Stimulated activated CD8-positive, alpha-beta memory T cell treated with anti-CD3 and anti-CD28 coated beads, Interleukin-2, amount 100 ng/mL, for 48 hours (primary cell): ENCODE data around the gene RABGAP1.

Experiments used
- DNase-seq, 2 donors: peaks; one replicate each; pipeline ENCODE4 v3.0.0-alpha.2; 2020; ENCODE audit warnings: low read depth in 2 of 2

The RABGAP1 gene

DNA sequence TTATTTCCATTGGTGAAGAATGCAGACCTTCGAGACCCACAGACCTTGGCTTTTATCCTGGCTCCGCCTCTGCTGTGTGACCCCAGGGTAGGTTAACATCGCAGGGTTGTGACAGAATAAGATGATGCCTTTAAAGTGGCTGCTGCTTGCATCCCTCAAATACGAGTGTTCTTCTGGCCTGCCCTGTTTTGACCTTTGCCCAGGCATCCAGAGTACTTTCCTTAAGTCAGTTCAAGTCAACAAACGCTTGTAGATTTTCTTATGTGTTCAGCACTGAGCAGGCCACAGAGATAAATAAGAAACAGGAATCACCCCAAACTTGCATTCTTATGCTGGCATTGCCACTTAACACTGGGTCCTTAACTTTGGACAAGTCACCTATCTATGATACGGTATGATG lies 142.9 kb downstream of the RABGAP1 start:
- DNase-seq = no peak

DNA sequence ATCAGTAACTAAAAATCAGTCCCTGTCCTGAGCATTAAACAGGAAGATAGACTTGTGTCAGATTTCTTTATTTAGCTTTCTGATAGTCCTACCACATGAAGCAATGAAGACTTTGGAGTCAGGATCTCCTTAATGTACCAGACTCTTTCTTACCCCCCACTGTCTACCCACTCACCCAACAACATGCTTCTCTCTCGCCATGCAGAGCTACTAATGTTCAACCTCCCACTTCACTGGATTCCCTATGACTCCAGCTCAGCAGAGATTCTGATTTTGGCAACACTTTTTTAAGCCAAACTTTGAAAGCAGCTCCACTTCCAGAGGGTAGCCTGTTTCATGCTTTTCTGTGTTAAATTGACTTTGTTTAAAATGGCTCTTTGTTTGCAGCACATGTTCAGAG lies 143.4 kb downstream of the RABGAP1 start:
- DNase-seq = no peak

DNA sequence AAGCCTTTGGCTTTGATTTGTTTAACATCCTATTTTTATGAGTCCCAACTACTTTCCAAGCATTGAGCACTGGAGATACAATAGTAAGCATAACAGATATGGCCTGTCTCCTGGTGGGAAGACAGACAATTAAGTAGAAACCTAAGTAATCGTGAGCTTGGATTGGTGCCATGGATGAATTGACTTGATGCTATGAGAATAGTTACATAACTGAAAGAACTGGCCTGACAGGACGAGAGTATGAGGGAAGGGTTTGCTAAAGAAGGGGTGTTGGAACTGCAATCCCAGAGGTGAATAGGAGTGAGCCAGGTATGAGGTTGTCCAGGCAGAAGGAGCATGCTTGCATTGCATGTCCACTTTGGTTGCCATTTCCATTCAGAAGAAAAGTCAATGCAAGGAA lies 145.1 kb downstream of the RABGAP1 start:
- no peak for DNase-seq

DNA sequence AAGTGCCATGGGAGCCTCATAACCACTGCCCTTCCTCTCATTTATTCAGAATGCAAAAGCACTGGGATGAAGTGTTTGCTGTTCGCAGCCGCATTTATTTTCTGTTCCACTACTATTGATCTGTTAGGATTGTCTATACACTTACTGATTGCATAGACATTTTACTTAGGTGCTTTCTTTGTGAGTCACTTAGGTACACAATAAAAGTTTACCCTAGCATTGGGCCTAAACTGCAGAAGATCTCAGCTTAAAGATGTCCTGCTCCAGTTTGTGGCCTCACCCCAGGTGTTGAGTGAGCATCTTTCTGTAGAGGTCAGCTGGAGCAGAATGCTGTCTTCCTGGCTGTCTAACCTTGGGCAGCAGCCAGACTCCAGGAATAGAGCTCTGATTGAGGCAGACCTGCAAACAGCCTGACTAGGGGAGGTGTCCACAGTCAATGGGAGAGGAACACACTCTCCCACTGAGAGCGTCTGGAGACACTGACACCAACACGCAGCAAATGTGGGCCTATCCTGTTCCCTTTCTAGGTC lies 146.6 kb downstream of the RABGAP1 start:
- no peak for DNase-seq

DNA sequence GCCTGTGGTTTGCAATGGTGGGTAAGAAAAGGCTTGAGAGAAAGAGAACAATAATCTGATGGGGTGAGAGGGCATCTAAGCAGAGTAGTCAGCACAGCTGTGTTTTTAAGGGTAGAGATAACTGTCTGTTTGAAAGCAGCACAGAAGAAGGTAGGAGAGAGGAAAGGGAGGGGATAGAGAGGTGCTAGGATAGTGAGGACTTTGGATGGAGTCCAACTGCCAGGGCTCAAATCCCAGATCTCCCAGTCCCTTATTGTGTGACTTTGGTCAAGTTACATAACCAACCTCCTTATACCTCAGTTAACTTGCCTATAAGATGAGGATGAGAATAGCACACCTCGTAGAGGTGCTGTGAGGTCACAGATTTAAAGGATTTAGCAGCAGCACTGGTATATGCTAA lies 148.2 kb downstream of the RABGAP1 start:
- DNase-seq = no peak

DNA sequence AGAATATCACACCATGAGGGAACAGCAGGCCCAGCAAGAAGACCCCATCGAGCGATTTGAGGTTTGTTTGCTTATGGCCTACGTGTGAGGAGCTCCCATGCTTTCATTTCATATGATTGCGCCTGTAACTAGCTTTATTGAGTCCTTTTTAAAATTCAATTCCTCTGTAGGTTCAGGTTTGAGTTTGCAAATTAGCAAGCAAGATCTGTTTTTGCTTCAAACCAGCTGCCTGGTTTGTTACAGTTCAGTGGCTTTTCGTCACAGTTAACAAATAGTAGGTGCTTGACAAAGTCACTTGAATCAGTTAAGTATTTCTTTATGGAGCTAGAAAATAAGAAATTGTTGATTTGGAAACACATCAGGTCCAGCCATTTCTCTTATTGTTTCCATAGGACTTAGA lies 149.0 kb downstream of the RABGAP1 start:
- DNase-seq = no peak

DNA sequence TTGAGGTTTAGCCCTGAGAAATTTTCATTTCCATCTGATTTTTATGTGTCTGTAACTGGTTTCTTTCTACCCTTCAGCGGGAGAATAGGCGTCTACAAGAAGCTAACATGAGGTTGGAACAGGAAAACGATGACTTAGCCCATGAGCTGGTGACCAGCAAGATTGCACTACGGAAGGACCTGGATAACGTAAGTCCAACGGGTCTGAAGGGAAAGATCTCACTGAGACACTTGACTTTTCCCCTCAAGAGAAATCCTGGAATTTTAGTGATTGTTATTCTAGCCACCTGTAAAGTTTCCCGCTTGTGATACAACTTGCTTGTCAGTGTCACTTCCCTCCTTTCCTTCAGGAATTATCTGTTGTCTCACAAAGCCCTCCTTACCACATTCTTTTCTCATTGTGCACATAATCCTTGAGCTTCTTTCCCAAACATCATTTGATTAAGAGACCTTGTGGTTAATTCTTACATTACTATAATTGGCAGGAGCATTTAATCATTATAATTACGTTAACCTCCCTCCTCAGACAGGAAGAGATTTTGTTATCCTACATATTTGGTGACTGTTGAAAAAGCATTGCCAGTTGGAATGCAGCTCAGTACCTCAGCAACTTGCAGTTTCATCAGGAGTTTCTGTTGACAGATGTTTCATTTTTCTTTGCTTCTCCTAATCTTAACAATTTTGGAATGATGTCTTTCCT lies 149.5 kb downstream of the RABGAP1 start:
- DNase-seq = no peak

DNA sequence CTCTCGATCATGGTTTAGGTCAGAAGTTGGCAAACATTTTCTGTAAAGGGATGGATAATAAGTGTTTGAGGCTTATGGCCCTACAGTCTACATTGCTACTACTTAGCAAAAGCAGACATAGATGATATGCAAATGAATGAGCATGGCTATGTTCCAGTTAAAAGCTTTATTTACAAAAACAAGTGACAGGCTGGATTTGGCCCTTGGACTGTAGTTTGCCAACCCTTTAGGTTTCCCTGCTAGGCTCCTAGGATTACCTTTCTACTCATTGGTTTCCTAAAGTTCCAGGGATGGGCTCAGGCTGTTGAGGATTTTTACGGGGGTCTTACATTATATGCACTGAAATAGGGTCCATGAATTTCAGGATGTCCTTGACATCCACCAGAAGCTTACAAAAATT lies 150.1 kb downstream of the RABGAP1 start:
- no peak for DNase-seq

DNA sequence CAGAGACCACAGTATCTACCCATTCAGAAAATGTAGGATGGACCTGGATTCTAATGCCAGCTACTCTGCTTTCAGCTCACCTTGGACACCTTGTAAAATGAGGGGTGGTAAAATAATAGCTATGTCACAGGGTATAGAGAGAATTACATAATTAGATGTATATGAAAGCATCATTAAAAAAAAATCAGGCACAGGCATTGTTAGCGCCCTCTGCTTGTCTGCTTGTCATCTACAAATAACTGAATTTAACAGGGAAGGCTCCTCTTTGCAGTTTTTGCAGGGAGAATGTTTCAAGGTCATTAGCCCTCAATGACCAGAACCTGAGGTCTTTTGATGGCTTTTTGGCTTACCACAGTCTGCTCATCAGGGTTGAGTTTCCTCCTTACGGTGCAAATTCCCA lies 150.6 kb downstream of the RABGAP1 start:
- DNase-seq = no peak

DNA sequence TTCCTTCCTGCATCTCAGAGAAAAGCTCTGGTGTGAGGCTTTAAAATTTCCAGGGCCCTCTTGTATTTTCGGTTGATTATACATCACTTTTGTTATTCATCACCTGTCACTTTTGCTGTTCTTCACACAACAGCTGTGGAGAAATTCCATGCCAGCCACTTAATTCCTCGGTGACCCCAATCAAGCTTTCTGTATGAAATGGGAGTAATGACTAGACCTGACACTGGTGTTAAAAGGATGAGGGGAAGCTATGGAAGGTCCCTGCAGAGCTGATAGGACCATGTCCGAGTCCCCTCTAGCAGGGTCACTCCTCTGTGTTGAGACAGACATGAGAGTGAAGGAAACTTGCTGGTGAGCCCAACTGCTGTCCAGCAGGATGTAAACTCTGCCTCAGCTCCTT lies 152.3 kb downstream of the RABGAP1 start:
- no peak for DNase-seq

DNA sequence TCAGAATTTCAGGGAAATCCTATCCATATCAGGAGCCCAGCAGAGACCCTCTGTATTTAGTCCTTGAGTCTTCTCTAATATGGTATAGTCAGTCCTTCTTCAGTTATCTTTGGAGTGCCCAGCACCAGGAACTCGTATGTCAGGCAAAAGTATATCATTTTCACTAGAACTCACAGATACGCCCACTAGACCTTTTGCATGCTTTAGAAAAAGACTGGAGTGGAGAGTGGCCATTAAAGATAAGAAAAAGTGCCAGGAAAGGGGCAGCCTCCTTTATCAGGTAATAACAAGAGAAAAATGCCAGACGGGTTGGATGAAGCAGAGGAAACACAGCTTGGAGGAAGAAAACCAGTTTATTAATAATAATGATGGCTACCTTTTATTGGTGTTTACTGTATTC lies 156.2 kb downstream of the RABGAP1 start:
- no peak for DNase-seq

DNA sequence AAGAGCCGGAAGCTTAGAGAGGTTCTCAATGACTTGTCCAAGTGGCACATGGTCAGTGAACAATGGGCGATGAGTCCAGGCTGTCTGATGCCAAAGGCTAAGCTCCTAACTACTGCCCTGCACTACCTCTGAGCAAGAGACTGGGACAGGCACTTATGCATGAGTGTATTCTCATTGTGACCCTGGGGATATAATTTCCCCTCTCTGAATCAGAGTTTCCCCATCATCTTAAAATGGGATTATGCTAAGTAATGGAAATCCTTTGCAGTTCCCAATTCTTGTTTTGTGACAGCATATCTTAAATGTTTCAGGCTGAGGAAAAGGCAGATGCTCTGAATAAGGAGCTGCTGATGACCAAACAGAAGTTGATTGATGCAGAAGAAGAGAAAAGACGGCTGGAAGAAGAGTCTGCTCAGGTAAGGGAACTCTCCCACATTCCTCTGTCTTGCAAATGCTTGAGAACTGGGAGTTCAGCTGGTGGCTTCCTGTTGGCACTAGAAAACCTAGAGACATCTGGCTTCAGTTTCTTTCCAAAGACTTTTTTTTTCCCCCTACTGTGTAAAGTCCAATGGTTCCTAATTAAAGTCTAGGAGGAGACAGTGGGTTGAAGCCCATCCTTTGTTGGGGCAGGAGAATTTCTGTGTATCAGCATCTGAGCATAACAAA lies 156.7 kb downstream of the RABGAP1 start:
- no peak for DNase-seq

DNA sequence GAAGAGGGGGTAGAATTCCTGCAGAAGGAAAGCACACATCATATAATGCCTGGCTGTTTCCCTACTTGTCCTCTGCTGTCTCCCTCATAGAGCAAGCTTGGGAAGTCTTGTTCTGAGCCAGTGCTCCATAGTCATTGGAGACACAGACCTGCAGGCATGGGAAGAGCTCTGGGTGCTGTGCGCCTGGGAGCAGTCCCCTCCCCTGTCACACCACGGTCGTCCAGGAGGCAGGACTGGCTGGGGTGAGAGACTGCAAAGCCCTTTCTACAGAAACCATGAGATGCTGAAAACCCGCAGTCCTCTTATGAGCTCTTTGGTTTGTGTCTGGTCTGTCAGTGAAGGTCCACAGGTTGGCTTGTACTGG lies 157.3 kb downstream of the RABGAP1 start:
- no peak for DNase-seq

DNA sequence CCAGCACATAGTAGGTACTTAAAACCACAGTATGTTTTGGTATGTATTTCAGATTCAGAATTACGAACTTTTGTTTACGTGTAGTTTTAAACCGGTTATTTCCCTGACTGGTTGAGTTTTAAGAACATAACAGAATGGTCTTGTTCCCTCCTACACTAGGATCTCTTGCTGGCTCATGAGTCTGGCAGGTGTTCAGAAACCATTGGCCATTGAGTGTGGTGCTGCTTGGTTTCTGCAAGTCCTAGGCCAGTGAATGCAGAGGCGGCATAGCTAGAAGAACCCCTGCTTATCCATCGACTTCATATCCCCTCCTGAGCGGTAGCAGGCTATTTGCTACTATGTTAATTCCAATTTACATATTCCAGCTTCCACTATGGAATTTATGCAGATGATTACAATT lies 158.2 kb downstream of the RABGAP1 start:
- no peak for DNase-seq

DNA sequence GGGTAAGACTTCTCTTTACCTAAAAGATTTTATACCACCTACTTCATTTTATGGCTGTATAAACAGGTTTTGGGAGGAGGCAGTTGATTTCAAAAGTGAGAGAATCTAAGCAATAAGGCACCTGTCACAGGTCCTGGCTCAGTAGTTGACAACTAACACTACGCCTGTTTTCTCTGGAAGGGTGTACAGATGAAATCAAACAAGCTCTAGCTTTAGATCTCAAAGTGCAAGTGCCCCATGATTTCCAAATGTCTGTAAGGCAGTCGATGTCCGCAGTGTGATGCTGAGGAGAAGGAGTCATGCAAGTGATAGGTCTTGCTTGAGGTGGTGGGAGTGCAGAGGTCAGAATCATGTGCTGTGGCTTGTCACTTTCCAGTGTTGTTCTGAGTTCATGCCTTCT lies 158.7 kb downstream of the RABGAP1 start:
- DNase-seq = no peak

DNA sequence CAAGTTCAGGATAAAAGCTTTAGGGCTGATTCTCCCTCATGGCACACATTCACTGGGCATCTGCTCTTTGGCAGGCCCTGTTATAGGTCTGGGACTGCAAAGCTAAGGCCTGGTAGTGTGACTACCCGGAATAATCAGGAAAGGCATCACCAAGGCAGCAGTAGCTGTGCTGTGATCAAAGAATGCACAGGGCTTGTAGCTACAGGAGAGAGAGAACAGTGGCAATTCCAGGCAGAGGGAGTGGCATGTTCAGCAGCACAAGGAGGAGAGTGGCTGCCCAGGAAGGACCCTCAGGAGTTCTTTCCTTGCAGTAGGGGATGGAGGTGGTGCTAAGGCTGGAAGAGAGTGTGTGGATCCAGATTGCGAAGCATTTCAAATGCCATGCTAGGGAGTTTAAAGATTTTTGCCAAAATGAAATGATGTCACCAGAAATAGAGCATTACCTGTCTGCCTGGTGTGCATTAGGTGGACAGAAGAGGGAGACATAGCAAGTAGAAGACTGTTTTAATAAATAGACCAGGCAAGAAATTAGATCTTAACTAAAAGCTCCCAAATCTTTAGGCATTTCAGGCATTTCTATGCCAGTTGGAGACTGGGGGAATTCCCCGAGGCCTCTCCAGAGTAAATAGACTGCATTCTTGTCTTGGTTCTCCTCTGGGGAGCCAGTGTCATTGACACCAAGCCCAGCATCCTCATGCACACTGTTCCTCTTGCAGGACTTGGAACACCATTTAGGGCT lies 161.7 kb downstream of the RABGAP1 start:
- no peak for DNase-seq

DNA sequence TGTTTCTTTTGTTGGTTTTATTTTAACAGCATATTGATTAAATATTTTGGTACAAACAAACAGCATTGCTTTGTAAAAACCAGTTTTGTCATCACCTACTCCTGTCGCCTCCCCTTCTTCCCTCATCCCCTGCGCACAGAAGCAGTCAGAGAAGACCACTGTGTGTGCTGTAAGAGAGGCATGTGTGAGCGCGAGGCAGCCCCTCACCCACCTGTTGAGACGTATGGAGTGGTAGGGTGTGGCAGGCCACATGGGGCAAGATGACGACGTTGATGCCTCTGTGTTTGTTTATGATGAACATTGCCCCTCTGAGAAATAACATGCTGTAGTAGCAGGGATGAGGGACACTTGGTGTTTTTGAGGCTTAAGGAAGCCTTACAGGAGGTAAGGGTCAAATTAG lies 164.0 kb downstream of the RABGAP1 start:
- DNase-seq = no peak

DNA sequence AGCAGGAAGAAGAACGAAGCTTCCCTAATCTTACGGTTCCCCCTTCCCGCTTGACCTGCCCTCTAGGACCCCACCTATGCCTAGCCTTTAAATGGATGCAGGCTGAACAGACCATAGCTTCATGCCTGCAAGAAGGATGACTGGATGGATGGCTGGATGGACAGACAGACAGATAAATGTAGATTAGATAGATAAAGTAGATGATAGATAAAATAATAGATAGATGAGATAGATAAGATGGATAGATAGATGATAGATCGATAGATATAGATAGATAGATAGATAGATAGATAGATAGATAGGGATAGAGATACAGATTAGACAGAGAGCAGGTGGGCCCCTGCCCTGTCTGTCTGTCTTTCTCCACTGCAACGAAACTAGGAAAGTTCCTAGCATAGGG lies 164.7 kb downstream of the RABGAP1 start:
- DNase-seq = no peak

DNA sequence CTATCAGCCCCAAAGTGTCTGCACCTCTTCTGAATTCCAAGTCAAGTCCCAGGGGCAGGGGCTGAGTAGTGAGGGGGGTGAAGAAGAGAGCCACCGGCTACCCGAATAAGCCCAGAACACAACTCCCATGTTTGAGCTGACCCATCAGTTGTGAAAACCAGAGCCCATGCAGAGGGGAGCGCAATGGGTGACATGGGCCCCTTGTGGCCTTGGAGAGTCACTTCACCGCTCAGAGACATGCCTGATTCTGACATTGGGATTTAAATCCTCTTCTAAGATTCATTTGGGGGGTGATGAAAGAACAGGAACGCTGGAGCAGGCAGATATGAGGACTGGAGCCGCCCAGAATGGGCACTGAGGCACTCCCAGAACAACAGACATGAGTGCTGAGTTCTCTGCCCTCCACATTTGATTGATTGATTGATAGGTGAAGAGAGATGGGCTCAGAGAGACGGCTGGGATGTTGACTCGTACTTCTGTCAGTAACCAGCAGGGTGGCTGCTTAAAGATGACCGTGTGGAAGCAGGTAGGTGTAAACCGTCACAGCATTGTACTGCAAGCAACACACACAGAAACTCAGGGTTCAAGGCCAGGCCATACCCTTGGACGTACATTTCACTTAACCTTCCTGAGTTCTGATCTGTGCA lies 166.9 kb downstream of the RABGAP1 start:
- DNase-seq = no peak

DNA sequence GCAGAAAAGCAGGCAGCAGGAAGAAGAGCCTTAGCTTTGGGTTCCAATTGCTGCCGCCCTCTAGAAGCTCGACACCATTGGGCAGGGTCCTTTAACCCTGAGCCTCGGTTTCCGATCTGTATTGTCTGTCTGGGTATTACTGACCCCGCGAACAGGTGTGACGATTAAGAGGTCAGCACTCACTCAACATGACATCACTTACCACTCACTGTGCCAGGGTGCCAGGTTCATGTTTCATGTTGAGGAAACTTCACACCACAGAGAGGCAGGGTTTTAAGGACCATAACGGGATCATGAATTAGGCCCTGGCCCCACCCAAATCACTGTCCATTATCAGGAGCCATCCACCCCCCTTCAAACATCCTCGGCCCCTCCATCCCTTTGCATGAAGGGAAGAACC lies 168.2 kb downstream of the RABGAP1 start:
- DNase-seq = no peak

DNA sequence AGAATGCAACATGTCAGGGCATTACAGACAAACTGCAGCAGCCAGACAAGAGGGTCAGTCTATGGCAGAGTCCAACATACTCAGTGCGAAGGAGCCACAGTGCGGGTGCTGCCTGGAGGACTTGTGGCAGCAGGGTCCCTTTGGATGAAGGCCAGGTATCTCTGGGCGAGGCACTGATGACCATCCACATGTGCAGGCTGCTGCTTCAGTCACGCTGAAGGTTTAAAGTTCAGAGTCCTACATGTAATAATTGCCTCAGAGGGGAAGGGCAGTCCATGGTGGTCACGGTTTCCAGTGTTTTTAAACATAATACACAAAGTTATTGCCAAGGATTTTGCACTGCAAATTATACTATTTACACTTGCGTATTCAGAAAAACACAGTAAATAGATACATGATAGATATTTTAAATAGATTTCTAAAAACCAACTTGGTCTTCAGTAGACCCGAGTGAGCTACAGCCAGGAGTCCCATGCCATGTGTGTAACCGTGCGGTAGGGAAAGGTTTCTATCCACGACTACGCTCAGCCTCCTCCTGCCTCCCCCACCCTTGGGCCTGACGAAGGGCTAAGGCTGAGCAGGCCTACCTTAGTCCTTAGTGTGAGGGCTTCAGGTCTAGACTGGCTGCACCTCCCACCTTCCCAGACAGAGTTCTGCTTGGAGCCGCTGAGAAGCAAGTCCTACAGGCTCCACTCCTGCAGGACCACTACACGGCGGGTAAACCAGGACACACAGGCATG lies 168.9 kb downstream of the RABGAP1 start:
- DNase-seq = no peak
